ENCODE measurements around the gene DCLK1.
"Not testable (repeated sequence)": the region's sequence is repeated elsewhere in the genome, so short reads cannot be mapped to it uniquely, and the experiment has no call there.

DCLK1 gene

GRCh38 chr13:36108954-36109353 lies 22.2 kb downstream of the DCLK1 start:
- no peak overlapping the region for H3K27ac ChIP-seq
- ChIA-PET POLR2A (ENCODE audit: low non-redundant PET) (no interaction called here), CTCF (no interaction called here)
- DNase-seq (ENCODE audit: low spot score), result no peak
- TF ChIP-seq, protein P1, sequence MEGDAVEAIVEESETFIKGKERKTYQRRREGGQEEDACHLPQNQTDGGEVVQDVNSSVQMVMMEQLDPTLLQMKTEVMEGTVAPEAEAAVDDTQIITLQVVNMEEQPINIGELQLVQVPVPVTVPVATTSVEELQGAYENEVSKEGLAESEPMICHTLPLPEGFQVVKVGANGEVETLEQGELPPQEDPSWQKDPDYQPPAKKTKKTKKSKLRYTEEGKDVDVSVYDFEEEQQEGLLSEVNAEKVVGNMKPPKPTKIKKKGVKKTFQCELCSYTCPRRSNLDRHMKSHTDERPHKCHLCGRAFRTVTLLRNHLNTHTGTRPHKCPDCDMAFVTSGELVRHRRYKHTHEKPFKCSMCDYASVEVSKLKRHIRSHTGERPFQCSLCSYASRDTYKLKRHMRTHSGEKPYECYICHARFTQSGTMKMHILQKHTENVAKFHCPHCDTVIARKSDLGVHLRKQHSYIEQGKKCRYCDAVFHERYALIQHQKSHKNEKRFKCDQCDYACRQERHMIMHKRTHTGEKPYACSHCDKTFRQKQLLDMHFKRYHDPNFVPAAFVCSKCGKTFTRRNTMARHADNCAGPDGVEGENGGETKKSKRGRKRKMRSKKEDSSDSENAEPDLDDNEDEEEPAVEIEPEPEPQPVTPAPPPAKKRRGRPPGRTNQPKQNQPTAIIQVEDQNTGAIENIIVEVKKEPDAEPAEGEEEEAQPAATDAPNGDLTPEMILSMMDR (conservative IDR thresholded peaks at IDR 0.05; ENCODE audit: low read depth), result no peak

DNA sequence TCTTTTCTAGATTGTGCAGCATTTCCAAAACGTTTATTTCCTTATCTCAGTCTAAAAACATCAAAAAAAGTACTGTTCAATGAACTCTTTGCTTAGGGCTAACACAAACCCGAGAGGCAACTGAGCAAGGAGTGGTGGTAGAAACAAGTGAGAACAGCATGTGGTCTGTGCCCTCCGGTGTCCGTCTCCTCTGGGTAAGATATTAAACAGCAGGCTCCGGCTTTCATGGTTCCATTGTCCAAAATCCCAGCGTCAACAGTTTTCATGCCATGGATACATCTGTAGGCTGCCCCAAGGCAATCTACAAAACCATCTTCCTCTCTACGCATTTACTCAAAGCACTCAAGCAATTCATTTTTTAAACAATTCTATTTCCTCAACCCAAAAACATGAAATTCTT lies 22.8 kb downstream of the DCLK1 start:
- CTCF ChIA-PET, result interaction anchor here (0.5 to 0.6 kb wide), 2 partner anchors 28 to 125 kb away, joined by 3 to 5 read pairs; no protein-coding TSS in a partner anchor
- TF ChIP-seq, protein P1 (conservative IDR thresholded peaks at IDR 0.05; ENCODE audit: low read depth), result no peak
- H3K27ac ChIP-seq, result no peak overlapping the region
- POLR2A ChIA-PET (ENCODE audit: low non-redundant PET), result no interaction called here
- no peak for DNase-seq (ENCODE audit: low spot score)

- no peak overlapping the region for H3K27ac ChIP-seq
- no peak for DNase-seq (ENCODE audit: low spot score)
- ChIA-PET POLR2A (ENCODE audit: low non-redundant PET) (no interaction called here), CTCF (interaction anchor here (0.5 to 0.6 kb wide), 3 partner anchors 28 to 125 kb away, joined by 3 to 5 read pairs (median 4); no protein-coding TSS in a partner anchor)
- TF ChIP-seq, protein P1 (conservative IDR thresholded peaks at IDR 0.05; ENCODE audit: low read depth), result no peak
Observed at GRCh38 chr13:36107521-36107920, 23.7 kb downstream of the DCLK1 start.

DNA sequence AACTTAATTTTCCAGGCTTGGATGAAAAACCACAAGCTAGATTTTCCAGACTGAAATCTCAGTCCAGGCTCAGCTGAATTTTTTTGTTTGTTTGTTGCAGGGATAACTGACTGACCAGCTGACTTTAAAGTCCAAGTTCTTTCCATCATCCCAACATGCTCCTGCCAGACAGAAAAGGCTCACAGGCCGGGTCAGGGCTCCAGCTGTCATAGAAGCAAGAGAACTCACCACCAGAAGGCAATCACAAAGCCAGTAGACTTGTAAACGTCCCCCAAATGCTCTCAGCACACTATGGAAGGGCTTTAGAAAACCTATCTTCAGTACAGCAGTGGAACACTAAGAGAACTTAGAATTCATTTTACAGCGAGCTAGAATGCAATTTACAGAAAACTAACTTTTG lies 25.5 kb downstream of the DCLK1 start:
- DNase-seq (ENCODE audit: low spot score), result no peak
- H3K27ac ChIP-seq, result no peak overlapping the region
- TF ChIP-seq, protein P1 (conservative IDR thresholded peaks at IDR 0.05; ENCODE audit: low read depth), result no peak
- POLR2A ChIA-PET (ENCODE audit: low non-redundant PET), result no interaction called here
- CTCF ChIA-PET, result interaction anchor here (0.7 to 1.0 kb wide), 2 partner anchors 58 to 127 kb away, joined by 3 read pairs; no protein-coding TSS in a partner anchor

- POLR2A ChIA-PET (ENCODE audit: low non-redundant PET), result no interaction called here
- TF ChIP-seq, protein P1 (conservative IDR thresholded peaks at IDR 0.05; ENCODE audit: low read depth), result no peak
Observed at GRCh38 chr13:36102721-36103120, 28.5 kb downstream of the DCLK1 start.

DNA sequence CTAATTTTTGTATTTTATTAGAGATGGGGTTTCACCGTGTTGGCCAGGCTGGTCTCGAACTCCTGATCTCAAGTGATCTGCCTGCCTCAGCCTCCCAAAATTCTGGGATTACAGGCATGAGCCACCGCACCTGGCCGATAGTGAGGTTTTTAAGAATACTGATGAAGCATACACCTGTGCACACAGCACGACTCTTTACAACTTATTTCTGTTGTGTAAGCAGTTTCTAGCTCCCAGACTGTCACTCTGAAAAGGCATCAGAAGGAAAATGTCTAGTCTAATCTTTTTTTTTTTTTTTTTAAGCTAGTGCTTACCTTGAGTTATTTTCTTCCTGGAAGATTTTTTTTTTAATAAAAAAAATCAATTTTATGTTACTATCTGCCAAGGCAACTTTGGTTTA lies 29.3 kb downstream of the DCLK1 start:
- CTCF ChIA-PET, result interaction anchor here (0.7 kb wide), 1 partner anchor 148 kb away, joined by 3 read pairs; no protein-coding TSS in a partner anchor
- DNase-seq (ENCODE audit: low spot score); POLR2A ChIA-PET (ENCODE audit: low non-redundant PET); H3K27ac ChIP-seq: not testable (repeated sequence)

More at GRCh38 chr13:36102721-36103120, 28.5 kb downstream of the DCLK1 start:
- H3K27ac ChIP-seq, result no peak overlapping the region
- DNase-seq (ENCODE audit: low spot score), result no peak
- CTCF ChIA-PET, result no interaction called here

- DNase-seq (ENCODE audit: low spot score), result no peak
- ChIA-PET POLR2A (ENCODE audit: low non-redundant PET) (no interaction called here), CTCF (no interaction called here)
- TF ChIP-seq, protein P1 (conservative IDR thresholded peaks at IDR 0.05; ENCODE audit: low read depth), result no peak
- no peak overlapping the region for H3K27ac ChIP-seq
Observed at GRCh38 chr13:36101157-36101556, 30.0 kb downstream of the DCLK1 start.

All from RWPE1 (cell line).